KOPT-K1 (cell line): ENCODE data around the gene KLF11.
"Not testable (repeated sequence)": the region's sequence is repeated elsewhere in the genome, so short reads cannot be mapped to it uniquely, and the experiment has no call there.

Experiments
- H3K27ac ChIP-seq: fragments of 200-600 bp; sonication (generic); 2 replicates; pipeline ENCODE4 v1.5.1; 2016; ENCODE audit warnings: antibody characterized with exemption, mild to moderate bottlenecking, low read depth, low read length; ENCODE audit not compliant: poor library complexity, severe bottlenecking
- H3K36me3 ChIP-seq: fragments of 200-600 bp; sonication (generic); 2 replicates; pipeline ENCODE4 v1.5.1; 2017; ENCODE audit warnings: antibody characterized with exemption, mild to moderate bottlenecking, low read length, moderate library complexity; ENCODE audit not compliant: insufficient read depth
- H3K9me3 ChIP-seq: fragments of 200-600 bp; sonication (generic); 2 replicates; pipeline ENCODE4 v1.5.1; 2017; ENCODE audit warnings: antibody characterized with exemption, low read length, mild to moderate bottlenecking; ENCODE audit not compliant: insufficient read depth, poor library complexity, severe bottlenecking

KLF11 gene

DNA sequence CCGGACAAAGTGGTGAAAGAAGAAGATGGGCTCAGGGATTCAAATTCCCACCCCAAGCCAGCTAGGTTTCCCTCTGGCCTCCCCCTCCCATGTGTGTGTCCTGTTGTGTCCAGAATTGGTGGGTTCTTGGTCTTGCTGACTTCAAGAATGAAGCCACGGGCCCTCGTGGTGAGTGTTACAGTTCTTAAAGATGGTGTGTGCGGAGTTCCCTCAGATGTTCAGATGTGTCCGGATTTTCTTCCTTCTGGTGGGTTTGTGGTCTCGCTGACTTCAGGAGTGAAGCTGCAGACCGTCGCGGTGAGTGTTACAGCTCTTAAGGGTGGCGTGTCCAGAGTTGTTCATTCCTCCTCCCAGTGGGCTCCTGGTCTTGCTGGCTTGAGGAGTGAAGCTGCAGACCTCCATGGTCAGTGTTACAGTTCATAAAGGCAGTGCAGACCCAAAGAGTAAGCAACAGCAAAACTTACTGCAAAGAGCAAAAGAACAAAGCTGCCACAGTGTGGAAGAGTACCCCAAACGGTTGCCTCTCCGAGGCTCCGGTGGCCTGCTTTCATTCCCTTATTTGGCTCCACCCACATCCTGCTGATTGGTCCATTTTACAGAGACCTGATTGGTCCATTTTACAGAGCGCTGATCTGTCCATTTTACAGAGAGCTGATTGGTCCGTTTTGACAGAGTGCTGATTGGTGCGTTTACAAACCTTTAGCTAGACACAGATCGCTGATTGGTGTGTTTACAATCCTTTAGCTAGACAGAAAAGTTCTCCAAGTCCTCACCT lies 37.7 kb upstream of the KLF11 start:
- no peaks in the 10 kb centered on the region for H3K9me3 ChIP-seq
- no peak overlapping the region for H3K27ac ChIP-seq
- no peaks in the 10 kb centered on the region for H3K36me3 ChIP-seq

DNA sequence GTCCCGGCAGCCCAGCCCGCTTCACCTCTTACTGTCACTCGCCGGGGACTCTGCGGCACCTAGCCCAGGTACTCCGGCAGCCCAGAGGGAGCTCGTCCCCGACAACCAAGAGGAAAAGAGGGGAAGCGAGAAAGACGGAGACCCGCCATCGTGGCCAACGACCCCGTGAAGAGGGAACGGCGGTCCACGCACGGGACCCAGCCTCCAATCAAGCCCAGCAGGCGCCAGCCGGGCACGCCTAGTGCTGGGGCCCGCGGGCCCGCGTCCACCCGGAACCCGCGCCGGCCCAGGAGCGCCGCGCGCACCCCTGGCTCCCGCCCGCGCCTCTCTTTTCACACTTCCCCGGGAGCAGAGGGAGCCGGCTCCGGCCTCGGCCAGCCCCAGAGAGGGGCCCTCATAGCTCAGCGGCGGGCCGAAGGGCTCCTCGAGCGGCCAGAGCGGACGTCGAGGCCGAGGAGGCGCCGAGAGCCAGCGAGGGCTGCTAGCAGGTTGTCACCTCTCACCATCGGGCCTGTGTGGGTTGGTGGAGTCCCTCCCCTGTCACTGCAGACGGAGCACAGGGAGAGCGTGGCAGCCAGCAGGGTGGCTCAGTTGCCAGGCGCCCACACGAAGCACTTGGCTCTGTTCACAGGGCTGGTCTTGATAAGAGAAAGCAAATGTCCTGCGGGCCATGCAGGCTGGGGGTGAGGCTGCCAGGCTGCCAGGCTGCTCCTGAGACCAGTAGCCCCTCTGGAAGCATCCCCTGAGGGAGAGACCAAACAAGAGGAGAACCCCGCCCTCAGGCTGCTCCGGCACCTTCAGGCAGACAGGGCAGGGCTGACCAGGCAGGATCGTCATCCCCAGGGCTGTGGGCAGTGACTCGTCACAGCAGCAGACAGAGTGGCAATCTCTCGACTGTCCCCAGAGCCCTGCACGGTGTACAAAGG lies 36.9 kb upstream of the KLF11 start:
- no peaks in the 10 kb centered on the region for H3K9me3 ChIP-seq
- H3K36me3 ChIP-seq: no peaks in the 10 kb centered on the region
- H3K27ac ChIP-seq: no peak overlapping the region

DNA sequence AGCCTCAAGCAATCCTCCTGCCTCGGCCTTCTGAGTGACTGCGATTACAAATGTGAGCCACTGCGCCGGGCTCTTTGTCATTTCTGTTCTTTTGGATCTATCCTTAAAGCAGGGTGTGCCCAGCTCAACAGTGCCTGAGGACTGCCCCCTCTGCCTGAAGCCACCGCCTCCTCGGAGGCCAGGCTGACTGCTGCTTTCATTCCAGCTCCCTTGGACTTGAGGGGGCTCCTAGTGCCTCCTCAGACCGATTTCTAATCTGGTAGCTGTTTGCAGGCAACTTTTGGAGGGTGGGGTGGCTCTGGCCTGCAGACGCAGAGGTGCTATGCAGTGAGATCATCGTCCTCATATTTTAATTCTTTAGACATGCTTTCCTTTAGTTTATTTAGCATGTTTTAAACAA lies 35.9 kb upstream of the KLF11 start:
- Histone ChIP-seq H3K36me3 (no peaks in the 10 kb centered on the region), H3K27ac (no peak overlapping the region), H3K9me3 (no peaks in the 10 kb centered on the region)

DNA sequence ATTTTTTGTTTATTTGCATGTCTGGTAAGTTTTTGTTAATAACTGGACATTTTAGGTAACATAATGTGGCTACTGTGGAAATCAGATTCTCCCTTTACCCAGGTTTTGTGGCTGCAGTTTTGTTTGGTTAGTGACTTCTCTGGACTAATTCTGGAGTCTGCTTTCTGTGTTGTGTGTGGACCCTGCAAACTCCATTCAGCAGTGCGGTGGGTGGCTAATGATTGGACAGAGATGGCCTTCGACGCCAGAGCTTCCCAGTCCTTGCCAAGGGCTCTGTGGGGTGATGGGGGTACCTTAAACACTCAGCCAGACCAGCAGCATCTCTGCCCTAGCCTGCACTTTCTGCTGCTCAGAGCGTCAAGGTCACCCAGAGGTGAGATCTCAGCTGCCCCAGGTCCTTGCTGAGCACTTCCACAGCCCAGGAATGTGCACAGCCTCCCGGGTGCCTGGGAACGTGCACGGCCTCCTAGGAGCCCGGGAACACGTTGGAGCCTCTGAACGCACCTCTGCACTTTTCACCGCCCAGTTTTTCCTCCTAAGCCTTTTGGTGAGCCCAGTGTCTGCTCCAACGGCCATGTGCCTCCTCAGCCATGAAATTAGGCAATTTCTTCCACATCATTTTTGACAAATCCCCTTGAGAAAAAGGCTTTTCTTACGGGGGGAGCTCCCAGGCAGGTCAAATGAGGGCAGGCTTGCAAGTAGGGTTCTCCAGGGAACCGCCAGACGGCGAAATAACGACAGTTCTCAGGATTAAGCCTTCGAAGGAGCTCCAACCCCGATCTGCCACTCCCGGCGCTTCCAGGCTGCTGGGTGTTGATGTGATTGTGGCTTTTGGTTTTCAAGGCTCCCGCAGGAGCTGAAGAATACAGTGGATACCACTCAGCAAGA lies 35.2 kb upstream of the KLF11 start:
- no peak overlapping the region for H3K27ac ChIP-seq
- no peaks in the 10 kb centered on the region for H3K36me3 ChIP-seq
- H3K9me3 ChIP-seq: no peaks in the 10 kb centered on the region

DNA sequence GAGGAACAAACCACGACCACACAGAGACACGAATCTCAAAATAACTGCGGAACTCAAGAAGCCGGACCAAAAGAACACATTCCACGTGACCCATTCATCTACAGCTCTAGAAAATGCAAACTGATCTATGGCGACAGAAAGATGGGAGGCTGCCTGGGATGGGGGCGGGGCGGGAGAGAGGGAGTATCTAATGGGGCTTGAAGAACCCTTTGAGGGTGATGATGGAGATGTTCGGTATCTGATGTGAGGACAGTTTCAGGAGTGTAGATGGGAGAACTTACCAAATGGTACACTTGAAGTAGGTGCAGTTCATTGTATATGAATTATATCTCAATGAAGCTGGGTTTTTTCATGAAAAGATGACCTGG lies 34.6 kb upstream of the KLF11 start:
- no peak overlapping the region for H3K27ac ChIP-seq
- H3K36me3 ChIP-seq: no peaks in the 10 kb centered on the region
- H3K9me3 ChIP-seq: no peaks in the 10 kb centered on the region

DNA sequence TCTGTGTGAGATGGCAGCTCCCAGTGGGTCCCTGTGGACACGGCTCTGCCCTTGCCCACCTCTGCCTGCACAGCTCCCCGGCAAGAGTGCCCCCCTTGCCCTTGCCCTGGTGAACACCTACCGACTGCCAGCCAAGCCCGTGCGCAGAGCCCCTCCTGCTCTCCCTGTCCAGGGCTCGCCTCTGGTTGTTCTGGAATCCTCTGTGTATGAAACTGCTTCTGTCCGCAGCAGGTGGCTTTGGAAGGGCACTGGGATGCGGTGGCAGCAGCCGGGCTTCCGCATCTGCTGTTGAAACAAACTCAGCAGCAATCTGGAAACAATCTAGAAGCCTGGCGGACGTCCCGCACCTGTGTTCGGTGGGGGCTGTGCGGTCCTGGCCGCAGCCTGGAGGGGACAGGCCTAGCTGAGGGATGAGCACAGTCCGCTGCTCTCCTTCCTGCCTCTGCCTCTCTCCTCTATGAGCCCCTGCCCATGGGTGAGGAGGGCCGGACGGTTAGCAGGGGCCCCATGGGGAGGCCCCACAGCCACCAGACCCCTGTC lies 34.0 kb upstream of the KLF11 start:
- no peaks in the 10 kb centered on the region for H3K9me3 ChIP-seq
- no peak overlapping the region for H3K27ac ChIP-seq
- no peaks in the 10 kb centered on the region for H3K36me3 ChIP-seq

DNA sequence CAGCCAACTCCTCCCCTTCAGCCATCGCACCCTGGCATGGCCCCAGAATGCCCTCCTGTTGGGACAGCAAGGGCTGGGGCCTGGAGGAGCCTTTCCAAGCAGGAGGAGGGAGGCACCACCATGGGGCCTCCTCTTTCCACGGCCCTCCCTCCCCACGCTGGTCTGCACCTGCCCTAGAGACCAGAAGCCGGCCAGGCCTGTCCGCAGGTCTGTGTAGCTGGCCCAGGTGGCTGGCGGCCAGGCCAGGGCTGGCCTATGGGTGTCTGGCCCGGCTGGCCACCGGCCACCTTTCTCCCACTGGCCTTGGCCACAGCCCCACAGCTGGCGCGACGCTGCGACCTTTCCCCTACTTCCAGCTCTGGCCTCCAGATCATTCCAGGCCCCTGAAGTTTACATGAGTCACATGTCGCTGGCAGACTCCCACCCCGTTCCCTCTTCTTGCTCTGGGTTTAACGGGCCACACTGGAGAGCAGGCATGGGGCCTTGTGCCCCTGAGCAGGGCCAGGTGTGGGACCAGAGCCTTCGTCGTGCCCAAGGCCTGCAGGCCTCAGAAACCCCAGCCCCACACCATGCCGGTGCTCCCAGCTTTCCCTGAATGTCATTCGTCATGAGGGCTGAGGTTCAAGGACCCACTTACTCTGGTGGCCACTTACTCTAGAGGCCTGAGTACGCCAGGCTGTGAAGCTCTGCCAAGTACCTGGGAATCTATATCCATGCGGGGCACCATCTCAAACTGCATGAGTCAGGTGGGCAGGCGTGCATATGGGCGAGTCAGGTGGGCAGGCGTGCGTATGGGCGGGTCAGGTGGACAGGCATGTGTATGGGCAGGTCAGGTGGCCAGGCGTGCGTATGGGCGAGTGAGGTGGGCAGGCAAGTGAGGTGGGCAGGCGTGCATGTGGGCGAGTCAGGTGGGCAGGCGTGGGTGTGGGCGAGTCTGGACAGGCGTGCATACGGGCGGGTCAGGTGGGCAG lies 33.3 kb upstream of the KLF11 start:
- Histone ChIP-seq H3K36me3 (no peaks in the 10 kb centered on the region), H3K27ac (no peak overlapping the region), H3K9me3 (no peaks in the 10 kb centered on the region)

DNA sequence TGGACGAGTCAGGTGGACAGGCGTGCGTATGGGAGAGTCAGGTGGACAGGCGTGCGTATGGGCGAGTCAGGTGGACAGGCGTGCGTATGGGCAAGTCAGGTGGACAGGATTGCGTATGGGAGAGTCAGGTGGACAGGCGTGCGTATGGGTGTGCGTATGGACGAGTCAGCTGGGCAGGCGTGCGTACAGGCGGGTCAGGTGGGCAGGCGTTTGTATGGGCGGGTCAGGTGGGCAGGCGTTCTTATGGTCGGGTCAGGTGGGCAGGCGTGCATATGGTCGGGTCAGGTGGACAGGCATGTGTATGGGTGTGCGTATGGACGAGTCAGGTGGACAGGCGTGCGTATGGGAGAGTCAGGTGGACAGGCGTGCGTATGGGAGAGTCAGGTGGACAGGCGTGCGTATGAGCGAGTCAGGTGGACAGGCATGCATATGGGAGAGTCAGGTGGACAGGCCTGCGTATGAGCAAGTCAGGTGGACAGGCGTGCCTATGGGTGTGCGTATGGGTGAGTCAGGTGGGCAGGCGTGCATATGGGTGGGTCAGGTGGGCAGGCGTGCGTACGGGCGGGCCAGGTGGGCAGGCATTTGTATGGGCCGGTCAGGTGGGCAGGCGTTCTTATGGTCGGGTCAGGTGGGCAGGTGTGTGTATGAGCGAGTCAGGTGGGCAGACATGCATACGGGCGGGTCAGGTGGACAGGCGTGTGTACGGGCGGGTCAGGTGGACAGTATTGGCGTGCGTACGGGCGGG lies 32.3 kb upstream of the KLF11 start:
- H3K36me3 ChIP-seq, H3K9me3 ChIP-seq, H3K27ac ChIP-seq: not testable (repeated sequence)

DNA sequence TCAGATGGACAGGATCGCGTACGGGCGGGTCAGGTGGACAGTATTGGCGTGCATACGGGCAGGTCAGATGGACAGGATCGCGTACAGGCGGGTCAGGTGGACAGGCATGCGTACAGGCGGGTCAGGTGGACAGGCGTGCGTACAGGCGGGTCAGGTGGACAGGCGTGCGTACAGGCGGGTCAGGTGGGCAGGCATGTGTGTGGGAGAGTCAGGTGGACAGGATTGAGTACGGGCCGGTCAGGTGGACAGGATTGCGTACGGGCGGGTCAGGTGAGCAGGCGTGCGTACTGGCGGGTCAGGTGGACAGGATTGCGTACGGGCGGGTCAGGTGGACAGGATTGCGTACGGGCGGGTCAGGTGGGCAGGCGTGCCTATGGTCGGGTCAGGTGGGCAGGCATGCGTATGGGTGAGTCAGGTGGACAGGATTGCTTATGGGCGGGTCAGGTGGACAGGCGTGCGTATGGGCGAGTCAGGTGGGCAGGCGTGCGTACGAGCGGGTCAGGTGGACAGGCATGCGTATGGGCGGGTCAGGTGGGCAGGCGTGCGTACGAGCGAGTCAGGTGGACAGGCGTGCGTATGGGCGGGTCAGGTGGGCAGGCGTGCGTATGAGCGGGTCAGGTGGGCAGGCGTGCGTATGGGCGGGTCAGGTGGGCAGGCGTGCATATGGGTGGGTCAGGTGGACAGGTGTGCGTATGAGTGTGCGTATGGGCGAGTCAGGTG lies 31.6 kb upstream of the KLF11 start:
- not testable (repeated sequence) for H3K9me3 ChIP-seq, H3K27ac ChIP-seq, H3K36me3 ChIP-seq

DNA sequence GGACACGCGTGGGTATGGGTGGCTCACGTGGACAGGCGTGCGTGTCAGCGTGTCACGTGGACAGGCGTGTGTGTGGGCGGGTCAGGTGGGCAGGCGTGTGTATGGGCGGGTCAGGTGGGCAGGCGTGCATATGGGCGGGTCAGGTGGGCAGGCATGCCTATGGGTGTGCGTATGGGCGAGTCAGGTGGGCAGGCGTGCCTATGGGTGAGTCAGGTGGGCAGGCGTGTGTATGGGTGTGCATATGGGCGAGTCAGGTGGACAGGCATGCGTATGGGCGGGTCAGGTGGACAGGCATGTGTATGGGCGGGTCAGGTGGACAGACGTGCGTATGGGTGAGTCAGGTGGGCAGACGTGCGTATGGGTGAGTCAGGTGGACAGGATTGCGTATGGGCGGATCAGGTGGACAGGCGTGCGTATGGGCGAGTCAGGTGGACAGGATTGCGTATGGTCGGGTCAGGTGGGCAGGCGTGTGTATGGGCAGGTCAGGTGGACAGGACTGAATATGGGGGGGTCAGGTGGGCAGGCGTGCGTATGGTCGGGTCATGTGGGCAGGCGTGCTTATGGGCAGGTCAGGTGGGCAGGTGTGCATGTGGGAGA lies 30.9 kb upstream of the KLF11 start:
- H3K27ac ChIP-seq, H3K9me3 ChIP-seq, H3K36me3 ChIP-seq: not testable (repeated sequence)

DNA sequence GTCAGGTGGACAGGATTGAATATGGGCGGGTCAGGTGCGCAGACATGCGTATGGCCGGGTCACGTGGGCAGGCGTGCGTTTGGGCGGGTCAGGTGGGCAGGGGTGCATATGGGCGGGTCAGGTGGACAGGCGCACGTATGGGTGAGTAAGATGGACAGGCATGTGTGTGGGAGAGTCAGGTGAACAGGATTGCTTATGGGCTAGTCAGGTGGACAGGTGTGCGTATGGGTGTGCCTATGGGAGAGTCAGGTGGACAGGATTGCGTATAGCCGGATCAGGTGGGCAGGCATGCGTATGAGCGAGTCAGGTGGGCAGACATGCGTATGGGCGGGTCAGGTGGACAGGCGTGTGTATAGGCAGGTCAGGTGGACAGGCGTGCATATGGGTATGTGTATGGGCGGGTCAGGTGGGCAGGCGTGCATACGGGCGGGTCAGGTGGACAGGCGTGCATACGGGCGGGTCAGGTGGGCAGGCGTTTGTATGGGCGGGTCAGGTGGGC lies 30.3 kb upstream of the KLF11 start:
- H3K36me3 ChIP-seq: no peaks in the 10 kb centered on the region
- no peak overlapping the region for H3K27ac ChIP-seq
- peaks cover 10% of the 10 kb centered on the region for H3K9me3 ChIP-seq

DNA sequence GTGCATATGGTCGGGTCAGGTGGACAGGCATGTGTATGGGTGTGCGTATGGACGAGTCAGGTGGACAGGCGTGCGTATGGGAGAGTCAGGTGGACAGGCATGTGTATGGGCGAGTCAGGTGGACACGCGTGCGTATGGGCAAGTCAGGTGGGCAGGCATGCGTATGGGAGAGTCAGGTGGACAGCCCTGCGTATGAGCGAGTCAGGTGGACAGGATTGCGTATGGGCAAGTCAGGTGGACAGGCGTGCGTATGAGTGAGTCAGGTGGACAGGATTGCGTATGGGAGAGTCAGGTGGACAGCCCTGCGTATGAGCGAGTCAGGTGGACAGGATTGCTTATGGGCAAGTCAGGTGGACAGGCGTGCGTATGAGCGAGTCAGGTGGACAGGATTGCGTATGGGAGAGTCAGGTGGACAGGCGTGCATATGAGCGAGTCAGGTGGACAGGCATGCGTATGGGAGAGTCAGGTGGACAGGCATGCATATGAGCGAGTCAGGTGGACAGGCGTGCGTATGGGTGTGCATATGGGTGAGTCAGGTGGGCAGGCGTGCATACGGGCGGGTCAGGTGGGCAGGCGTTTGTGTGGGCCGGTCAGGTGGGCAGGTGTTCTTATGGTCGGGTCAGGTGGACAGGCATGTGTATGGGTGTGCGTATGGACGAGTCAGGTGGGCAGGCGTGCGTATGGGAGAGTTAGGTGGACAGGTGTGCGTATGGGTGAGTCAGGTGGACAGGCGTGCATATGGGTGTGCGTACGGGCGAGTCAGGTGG lies 29.5 kb upstream of the KLF11 start:
- not testable (repeated sequence) for H3K36me3 ChIP-seq, H3K27ac ChIP-seq, H3K9me3 ChIP-seq
